Activated T-cell treated with anti-CD3 and anti-CD28 coated beads, Interleukin-2, amount 50 U/mL, for 24 hours (primary cell): Measurements from ENCODE around the gene CNPY4.
A peak's percentile ranks its signal among the peaks of the same experiment; 100 is the strongest.
"Not testable (repeated sequence)": the region's sequence is repeated elsewhere in the genome, so short reads cannot be mapped to it uniquely, and the experiment has no call there.

ENCODE experiments used
- DNase-seq: peaks from one replicate; pipeline ENCODE4 v3.0.0-alpha.2; 2020
- H3K27ac Mint-ChIP-seq: 2 replicates; pipeline ENCODE4 v1.8.0; 2020; ENCODE audit warnings: mild to moderate bottlenecking, mixed read lengths
- H3K27me3 Mint-ChIP-seq: 2 replicates; pipeline ENCODE4 v1.8.0; 2020; ENCODE audit warnings: mixed read lengths
- H3K36me3 Mint-ChIP-seq: 2 replicates; pipeline ENCODE4 v1.8.0; 2020; ENCODE audit warnings: low read depth, mixed read lengths
- H3K4me1 Mint-ChIP-seq: 2 replicates; pipeline ENCODE4 v1.8.0; 2020; ENCODE audit warnings: low read depth, mixed read lengths
- H3K4me3 Mint-ChIP-seq: 2 replicates; pipeline ENCODE4 v1.8.0; 2020; ENCODE audit warnings: mild to moderate bottlenecking, moderate library complexity, mixed read lengths
- H3K9me3 Mint-ChIP-seq: 2 replicates; pipeline ENCODE4 v1.8.0; 2020; ENCODE audit warnings: mixed read lengths

CNPY4 gene

GRCh38 chr7:100141555-100141949 is 22.1 kb downstream of the CNPY4 start:
- Mint-ChIP-seq H3K36me3 (no peaks in the 10 kb centered on the region), H3K9me3 (no peaks in the 10 kb centered on the region), H3K4me1 (peaks cover 17% of the 10 kb centered on the region), H3K4me3 (no peak overlapping the region), H3K27ac (no peak overlapping the region), H3K27me3 (no peaks in the 10 kb centered on the region)
- no peak for DNase-seq

- H3K4me3 Mint-ChIP-seq: no peak overlapping the region
- H3K36me3 Mint-ChIP-seq: no peaks in the 10 kb centered on the region
- H3K27ac Mint-ChIP-seq: no peak overlapping the region
- no peaks in the 10 kb centered on the region for H3K9me3 Mint-ChIP-seq
- peaks cover 17% of the 10 kb centered on the region for H3K4me1 Mint-ChIP-seq
- DNase-seq: no peak
- H3K27me3 Mint-ChIP-seq: no peaks in the 10 kb centered on the region
Observed at GRCh38 chr7:100142461-100142860, 23.0 kb downstream of the CNPY4 start.

- H3K27ac Mint-ChIP-seq, H3K27me3 Mint-ChIP-seq, DNase-seq, H3K9me3 Mint-ChIP-seq, H3K4me3 Mint-ChIP-seq: not testable (repeated sequence)
- peaks cover 17% of the 10 kb centered on the region for H3K36me3 Mint-ChIP-seq
- H3K4me1 Mint-ChIP-seq: peaks cover 23% of the 10 kb centered on the region
Observed at GRCh38 chr7:100146350-100146749, 26.9 kb downstream of the CNPY4 start.

- no peak overlapping the region for H3K4me3 Mint-ChIP-seq
- H3K36me3 Mint-ChIP-seq: peaks cover 25% of the 10 kb centered on the region
- H3K27ac Mint-ChIP-seq: no peak overlapping the region
- no peaks in the 10 kb centered on the region for H3K27me3 Mint-ChIP-seq
- H3K4me1 Mint-ChIP-seq: peaks cover 26% of the 10 kb centered on the region
- H3K9me3 Mint-ChIP-seq: no peaks in the 10 kb centered on the region
- DNase-seq: no peak
Observed at GRCh38 chr7:100147278-100147677, 27.8 kb downstream of the CNPY4 start.

- Mint-ChIP-seq H3K27ac (peak overlapping the region; percentile 99), H3K4me1 (peaks cover 31% of the 10 kb centered on the region), H3K9me3 (no peaks in the 10 kb centered on the region), H3K4me3 (peak overlapping the region; percentile 99), H3K27me3 (no peaks in the 10 kb centered on the region), H3K36me3 (peaks cover 34% of the 10 kb centered on the region)
- DNase-seq: no peak
Observed at GRCh38 chr7:100148225-100148558, 28.8 kb downstream of the CNPY4 start.

- Mint-ChIP-seq H3K4me3 (peak within 1 kb of the TSS; percentile 99), H3K27ac (peak within 1 kb of the TSS; percentile 99), H3K27me3 (no peaks in the 10 kb centered on the region), H3K4me1 (peaks cover 35% of the 10 kb centered on the region), H3K36me3 (peaks cover 40% of the 10 kb centered on the region), H3K9me3 (no peaks in the 10 kb centered on the region)
- peak; percentile 95 for DNase-seq
Observed at GRCh38 chr7:100148559-100149328, 29.3 kb downstream of the CNPY4 start, which contains the start of gene LAMTOR4. LAMTOR4 (plus strand) TSS chr7:100148918; CDS start chr7:100148973, 55 bp downstream.

- H3K4me1 Mint-ChIP-seq: peaks cover 64% of the 10 kb centered on the region
- no peaks in the 10 kb centered on the region for H3K9me3 Mint-ChIP-seq
- DNase-seq: no peak
- H3K36me3 Mint-ChIP-seq: peaks cover 75% of the 10 kb centered on the region
- peak overlapping the region; percentile 74 for H3K27ac Mint-ChIP-seq
- no peaks in the 10 kb centered on the region for H3K27me3 Mint-ChIP-seq
- H3K4me3 Mint-ChIP-seq: no peak overlapping the region
Observed at GRCh38 chr7:100152404-100152803, 33.0 kb downstream of the CNPY4 start.

GRCh38 chr7:100152937-100153666 is 33.7 kb downstream of the CNPY4 start:
- Mint-ChIP-seq H3K27ac (peak overlapping the region; percentile 80), H3K4me3 (no peak overlapping the region), H3K27me3 (no peaks in the 10 kb centered on the region), H3K9me3 (no peaks in the 10 kb centered on the region), H3K4me1 (peaks cover 63% of the 10 kb centered on the region), H3K36me3 (peaks cover 79% of the 10 kb centered on the region)
- DNase-seq: no peak

- H3K27ac Mint-ChIP-seq: peak overlapping the region; percentile 80
- H3K36me3 Mint-ChIP-seq: peaks cover 80% of the 10 kb centered on the region
Observed at GRCh38 chr7:100153708-100154535, 34.5 kb downstream of the CNPY4 start.

GRCh38 chr7:100154651-100155491 is 35.4 kb downstream of the CNPY4 start:
- peaks cover 66% of the 10 kb centered on the region for H3K4me1 Mint-ChIP-seq
- no peak overlapping the region for H3K4me3 Mint-ChIP-seq
- no peaks in the 10 kb centered on the region for H3K27me3 Mint-ChIP-seq
- no peaks in the 10 kb centered on the region for H3K9me3 Mint-ChIP-seq
- peak overlapping the region; percentile 81 for H3K27ac Mint-ChIP-seq
- DNase-seq: no peak
- peaks cover 74% of the 10 kb centered on the region for H3K36me3 Mint-ChIP-seq

More at GRCh38 chr7:100153708-100154535, 34.5 kb downstream of the CNPY4 start:
- Mint-ChIP-seq H3K4me3 (no peak overlapping the region), H3K27me3 (no peaks in the 10 kb centered on the region), H3K4me1 (peaks cover 61% of the 10 kb centered on the region), H3K9me3 (no peaks in the 10 kb centered on the region)
- DNase-seq: no peak

GRCh38 chr7:100155553-100156317 is 36.3 kb downstream of the CNPY4 start:
- Mint-ChIP-seq H3K9me3 (no peaks in the 10 kb centered on the region), H3K4me1 (peaks cover 59% of the 10 kb centered on the region), H3K27me3 (no peaks in the 10 kb centered on the region), H3K4me3 (no peak overlapping the region), H3K27ac (peak overlapping the region; percentile 81), H3K36me3 (peaks cover 69% of the 10 kb centered on the region)
- DNase-seq: no peak

GRCh38 chr7:100156331-100157068 is 37.1 kb downstream of the CNPY4 start:
- peaks cover 59% of the 10 kb centered on the region for H3K4me1 Mint-ChIP-seq
- DNase-seq: no peak
- no peaks in the 10 kb centered on the region for H3K27me3 Mint-ChIP-seq
- H3K27ac Mint-ChIP-seq: peak overlapping the region; percentile 81
- peaks cover 66% of the 10 kb centered on the region for H3K36me3 Mint-ChIP-seq
- peak overlapping the region; percentile 82 for H3K4me3 Mint-ChIP-seq
- H3K9me3 Mint-ChIP-seq: no peaks in the 10 kb centered on the region

GRCh38 chr7:100157069-100157333 is 37.6 kb downstream of the CNPY4 start:
- H3K27me3 Mint-ChIP-seq: no peaks in the 10 kb centered on the region
- peaks cover 56% of the 10 kb centered on the region for H3K4me1 Mint-ChIP-seq
- H3K4me3 Mint-ChIP-seq: peak overlapping the region; percentile 82
- no peak for DNase-seq
- peaks cover 61% of the 10 kb centered on the region for H3K36me3 Mint-ChIP-seq
- H3K9me3 Mint-ChIP-seq: no peaks in the 10 kb centered on the region
- H3K27ac Mint-ChIP-seq: peak overlapping the region; percentile 81
